ENCODE results near the gene SIGLEC11. TPM values are rescaled to one million over a fixed set of nuclear protein-coding genes. Genes with fewer than 3 reads are reported as not detected.
"Not testable (repeated sequence)": the region's sequence is repeated elsewhere in the genome, so short reads cannot be mapped to it uniquely, and the experiment has no call there.

The SIGLEC11 gene
- total RNA-seq, 1 donor from 2014 or later, result 12.7 TPM

DNA sequence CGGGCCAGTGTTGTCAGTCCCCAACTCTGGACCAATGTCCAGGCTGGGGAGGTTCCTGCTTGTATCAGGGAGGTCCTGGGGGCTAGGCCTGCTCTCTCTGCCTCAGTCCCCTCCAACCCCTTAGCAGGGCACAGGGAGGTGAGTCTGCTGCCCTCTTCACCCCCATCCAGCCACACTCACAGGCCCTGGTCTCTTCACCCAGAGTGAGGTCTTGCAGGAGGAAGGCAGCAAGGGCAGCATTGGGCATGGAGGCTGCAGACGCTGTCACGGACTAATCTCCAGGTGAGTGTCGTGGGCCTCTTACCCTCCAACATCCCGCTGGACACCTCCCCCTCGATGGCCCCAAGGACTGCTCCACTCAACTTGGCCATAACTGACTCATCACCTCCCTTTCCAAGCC is 11.9 kb upstream of the SIGLEC11 start:
- no peaks in the 10 kb centered on the region for H3K27me3 ChIP-seq
- no peaks in the 10 kb centered on the region for H3K9me3 ChIP-seq
- TF ChIP-seq, protein P1, sequence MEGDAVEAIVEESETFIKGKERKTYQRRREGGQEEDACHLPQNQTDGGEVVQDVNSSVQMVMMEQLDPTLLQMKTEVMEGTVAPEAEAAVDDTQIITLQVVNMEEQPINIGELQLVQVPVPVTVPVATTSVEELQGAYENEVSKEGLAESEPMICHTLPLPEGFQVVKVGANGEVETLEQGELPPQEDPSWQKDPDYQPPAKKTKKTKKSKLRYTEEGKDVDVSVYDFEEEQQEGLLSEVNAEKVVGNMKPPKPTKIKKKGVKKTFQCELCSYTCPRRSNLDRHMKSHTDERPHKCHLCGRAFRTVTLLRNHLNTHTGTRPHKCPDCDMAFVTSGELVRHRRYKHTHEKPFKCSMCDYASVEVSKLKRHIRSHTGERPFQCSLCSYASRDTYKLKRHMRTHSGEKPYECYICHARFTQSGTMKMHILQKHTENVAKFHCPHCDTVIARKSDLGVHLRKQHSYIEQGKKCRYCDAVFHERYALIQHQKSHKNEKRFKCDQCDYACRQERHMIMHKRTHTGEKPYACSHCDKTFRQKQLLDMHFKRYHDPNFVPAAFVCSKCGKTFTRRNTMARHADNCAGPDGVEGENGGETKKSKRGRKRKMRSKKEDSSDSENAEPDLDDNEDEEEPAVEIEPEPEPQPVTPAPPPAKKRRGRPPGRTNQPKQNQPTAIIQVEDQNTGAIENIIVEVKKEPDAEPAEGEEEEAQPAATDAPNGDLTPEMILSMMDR (IDR thresholded peaks at IDR 0.05), result no peak
- DNase-seq (ENCODE audit: low spot score in 2 of 2), result no peak
- intact Hi-C loops (cut with DNase I), result no loop called here
- H3K36me3 ChIP-seq, result peaks cover 20 to 26% of the 10 kb centered on the region in 2 donors
- H3K4me1 ChIP-seq, result no peaks in the 10 kb centered on the region
- no peak overlapping the region for H3K27ac ChIP-seq
- no peak overlapping the region for H3K4me3 ChIP-seq

DNA sequence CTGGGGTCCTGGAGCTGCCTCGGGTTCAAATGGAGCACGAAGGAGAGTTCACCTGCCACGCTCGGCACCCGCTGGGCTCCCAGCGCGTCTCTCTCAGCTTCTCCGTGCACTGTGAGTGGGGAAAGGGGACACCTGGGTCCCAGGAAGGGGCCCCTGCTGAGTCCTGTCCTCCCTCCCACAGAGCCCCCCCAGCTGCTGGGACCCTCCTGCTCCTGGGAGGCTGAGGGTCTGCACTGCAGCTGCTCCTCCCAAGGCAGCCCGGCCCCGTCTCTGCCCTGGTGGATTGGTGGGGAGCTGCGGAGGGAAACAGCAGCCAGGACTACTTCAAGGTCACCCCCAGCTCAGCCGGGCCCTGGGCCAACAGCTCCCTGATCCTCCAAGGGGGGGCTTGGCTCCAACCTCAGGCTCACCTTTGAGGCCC is 11.0 kb upstream of the SIGLEC11 start:
- Histone ChIP-seq H3K27me3 (no peaks in the 10 kb centered on the region), H3K27ac (no peak overlapping the region), H3K36me3 (peaks cover 13 to 18% of the 10 kb centered on the region in 2 donors), H3K4me3 (no peak overlapping the region), H3K4me1 (no peaks in the 10 kb centered on the region), H3K9me3 (no peaks in the 10 kb centered on the region)
- DNase-seq (ENCODE audit: low spot score in 2 of 2), result no peak
- intact Hi-C loops (cut with DNase I), result no loop called here
- TF ChIP-seq, protein P1 (IDR thresholded peaks at IDR 0.05), result no peak

DNA sequence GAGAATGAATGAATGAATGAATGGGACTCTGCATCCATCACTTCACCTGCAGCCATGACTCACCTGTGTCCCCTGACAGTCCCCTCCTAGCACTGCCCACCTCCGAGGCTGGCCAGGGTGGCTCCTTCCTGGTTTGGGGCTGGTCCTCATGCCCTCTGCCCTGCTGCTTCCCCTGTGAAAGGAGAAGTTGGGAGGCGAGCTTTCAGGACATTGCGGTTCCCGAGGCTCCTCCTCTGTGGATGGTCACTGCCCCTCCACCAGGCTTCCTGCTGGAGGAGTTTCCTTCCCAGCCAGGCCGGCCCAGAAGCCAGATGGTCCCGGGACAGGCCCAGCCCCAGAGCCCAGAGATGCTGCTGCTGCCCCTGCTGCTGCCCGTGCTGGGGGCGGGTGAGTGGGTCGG is 8.4 kb upstream of the SIGLEC11 start:
- H3K4me1 ChIP-seq; H3K36me3 ChIP-seq; H3K4me3 ChIP-seq; intact Hi-C loops (cut with DNase I); DNase-seq (ENCODE audit: low spot score in 2 of 2); H3K27ac ChIP-seq; H3K27me3 ChIP-seq; H3K9me3 ChIP-seq: not testable (repeated sequence)

DNA sequence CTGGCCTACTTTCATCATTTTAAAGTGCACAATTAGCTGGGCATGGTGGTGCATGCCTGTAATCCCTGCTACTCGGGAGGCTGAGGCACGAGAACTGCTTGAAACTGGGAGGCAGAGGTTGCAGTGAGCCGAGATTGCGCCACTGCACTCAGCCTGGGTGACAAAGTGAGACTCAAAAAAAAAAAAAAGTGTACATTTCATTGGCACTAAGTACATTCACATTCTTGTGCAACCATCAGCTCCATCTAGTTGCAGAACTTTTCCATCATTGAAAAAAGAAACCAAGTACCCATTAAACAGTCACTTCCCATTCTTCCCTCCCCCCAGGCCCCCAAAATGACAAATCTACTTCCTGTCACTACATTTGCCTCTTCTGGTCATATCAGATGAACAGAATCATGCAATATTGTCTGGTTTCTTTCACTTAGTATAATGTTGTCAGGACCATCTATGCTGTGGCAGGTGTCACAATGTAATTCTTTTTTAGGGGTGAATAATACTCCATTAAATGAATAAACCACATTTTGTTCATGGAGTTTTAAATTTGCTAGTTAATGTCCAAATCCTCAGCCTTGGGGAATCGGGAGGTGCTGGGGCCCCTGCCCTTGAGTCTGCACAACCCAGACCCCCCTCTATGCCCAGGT is 7.4 kb upstream of the SIGLEC11 start:
- no peaks in the 10 kb centered on the region for H3K36me3 ChIP-seq
- no peak for DNase-seq (ENCODE audit: low spot score in 2 of 2)
- H3K9me3 ChIP-seq, result no peaks in the 10 kb centered on the region
- intact Hi-C loops (cut with DNase I), result no loop called here
- no peak overlapping the region for H3K27ac ChIP-seq
- H3K4me1 ChIP-seq, result no peaks in the 10 kb centered on the region
- H3K27me3 ChIP-seq, result no peaks in the 10 kb centered on the region
- H3K4me3 ChIP-seq, result no peak overlapping the region
- TF ChIP-seq, protein P1 (IDR thresholded peaks at IDR 0.05), result no peak

DNA sequence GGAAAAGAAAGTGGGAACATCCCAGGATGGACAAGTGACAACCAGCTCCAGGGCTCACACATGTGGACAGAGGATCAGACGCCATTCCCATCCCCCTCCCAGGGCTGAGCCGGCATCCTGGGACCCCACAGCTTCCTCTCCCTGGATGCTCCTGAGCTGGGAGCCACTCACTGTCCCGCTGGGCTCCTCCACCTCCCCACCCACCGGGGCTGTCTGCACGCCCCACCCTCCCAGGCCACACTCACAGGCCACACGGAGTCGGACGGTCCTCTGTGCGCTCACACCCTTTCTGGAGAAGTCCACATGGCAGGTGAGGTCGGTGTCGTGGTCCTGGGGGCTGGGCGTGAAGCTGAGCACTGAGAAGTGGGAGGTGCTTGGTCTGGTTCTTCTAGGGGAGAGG is 1.1 kb downstream of the SIGLEC11 start:
- H3K4me1 ChIP-seq; H3K9me3 ChIP-seq; H3K27me3 ChIP-seq; H3K4me3 ChIP-seq; DNase-seq (ENCODE audit: low spot score in 2 of 2); intact Hi-C loops (cut with DNase I); H3K36me3 ChIP-seq; H3K27ac ChIP-seq: not testable (repeated sequence)

DNA sequence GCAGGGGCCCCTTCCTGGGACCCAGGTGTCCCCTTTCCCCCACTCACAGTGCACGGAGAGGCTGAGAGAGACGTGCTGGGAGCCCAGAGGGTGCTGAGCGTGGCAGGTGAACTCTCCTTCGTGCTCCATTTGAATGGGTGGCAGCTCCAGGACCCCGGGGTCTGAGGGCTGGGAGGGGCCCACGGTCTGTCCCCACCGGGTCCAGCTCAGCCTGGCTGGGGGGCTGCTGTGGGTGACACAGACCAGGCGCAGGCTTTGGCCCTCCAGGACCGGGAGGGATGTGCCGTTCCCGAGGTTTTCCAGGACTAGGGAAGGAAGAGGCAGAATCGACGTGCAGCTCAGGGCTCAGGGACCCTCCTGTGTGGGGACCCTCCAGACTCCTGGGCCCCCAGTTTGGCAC is 2.4 kb downstream of the SIGLEC11 start:
- not testable (repeated sequence) for H3K27ac ChIP-seq; DNase-seq (ENCODE audit: low spot score in 2 of 2)

DNA sequence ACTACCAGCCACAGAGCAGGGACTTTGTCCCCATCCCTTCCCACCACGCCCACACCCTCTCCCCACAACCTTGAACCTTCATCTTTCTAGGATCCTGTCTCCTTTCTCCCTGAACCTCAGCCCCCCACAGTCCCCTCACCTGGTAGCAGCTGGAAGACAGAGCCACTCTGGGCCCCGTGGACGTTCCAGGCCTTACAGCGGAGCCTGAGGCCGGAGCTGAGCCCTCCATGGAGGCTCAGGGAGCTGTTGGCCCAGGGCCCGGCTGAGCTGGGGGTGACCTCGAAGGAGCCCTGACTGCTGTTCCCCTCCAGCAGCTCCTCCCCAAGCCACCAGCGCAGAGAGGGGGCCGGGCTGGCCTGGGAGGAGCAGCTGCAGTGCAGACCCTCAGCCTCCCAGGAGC is 2.8 kb downstream of the SIGLEC11 start:
- H3K27ac ChIP-seq; H3K9me3 ChIP-seq; H3K4me3 ChIP-seq; H3K27me3 ChIP-seq; H3K36me3 ChIP-seq; DNase-seq (ENCODE audit: low spot score in 2 of 2); intact Hi-C loops (cut with DNase I): not testable (repeated sequence)
- H3K4me1 ChIP-seq, result peaks cover 4 to 11% of the 10 kb centered on the region in 2 donors

More for the DNA sequence above, 2.4 kb downstream of the SIGLEC11 start:
- H3K36me3 ChIP-seq; intact Hi-C loops (cut with DNase I); H3K4me1 ChIP-seq; H3K4me3 ChIP-seq; H3K9me3 ChIP-seq; H3K27me3 ChIP-seq: not testable (repeated sequence)

Data from ascending aorta (tissue), 2 donors.